ENCODE data around the gene RPEL1.
"Not testable (repeated sequence)": the region's sequence is repeated elsewhere in the genome, so short reads cannot be mapped to it uniquely, and the experiment has no call there.

RPEL1 gene

GRCh38 chr10:103206715-103207114, 39.0 kb upstream of the RPEL1 start:
- H3K4me3 ChIP-seq (ENCODE audit: insufficient read depth, low read depth, low read length, poor library complexity, severe bottlenecking); H3K36me3 ChIP-seq (ENCODE audit: control insufficient read depth, insufficient read depth, low read length); H3K9me3 ChIP-seq (ENCODE audit: control insufficient read depth, low read length); DNase-seq; H3K27me3 ChIP-seq (replicated peaks; ENCODE audit: control insufficient read depth, insufficient read depth, low read length, poor library complexity, severe bottlenecking); H3K27ac ChIP-seq (ENCODE audit: insufficient read depth, low read length, poor library complexity, severe bottlenecking); H3K4me1 ChIP-seq (ENCODE audit: control insufficient read depth, insufficient read depth, low read length, poor library complexity, severe bottlenecking): not testable (repeated sequence)

- DNase-seq: no peak
- H3K27me3 ChIP-seq (replicated peaks; ENCODE audit: control insufficient read depth, insufficient read depth, low read length, poor library complexity, severe bottlenecking): no peaks in the 10 kb centered on the region
- no peaks in the 10 kb centered on the region for H3K9me3 ChIP-seq (ENCODE audit: control insufficient read depth, low read length)
- no peaks in the 10 kb centered on the region for H3K36me3 ChIP-seq (ENCODE audit: control insufficient read depth, insufficient read depth, low read length)
- H3K4me1 ChIP-seq (ENCODE audit: control insufficient read depth, insufficient read depth, low read length, poor library complexity, severe bottlenecking): no peaks in the 10 kb centered on the region
- no peak overlapping the region for H3K4me3 ChIP-seq (ENCODE audit: insufficient read depth, low read depth, low read length, poor library complexity, severe bottlenecking)
- H3K27ac ChIP-seq (ENCODE audit: insufficient read depth, low read length, poor library complexity, severe bottlenecking): no peak overlapping the region
These were observed 38.5 kb upstream of the RPEL1 start for GRCh38 chr10:103207141-103207540.

GRCh38 chr10:103207643-103208042, 38.0 kb upstream of the RPEL1 start:
- not testable (repeated sequence) for H3K36me3 ChIP-seq (ENCODE audit: control insufficient read depth, insufficient read depth, low read length); H3K27me3 ChIP-seq (replicated peaks; ENCODE audit: control insufficient read depth, insufficient read depth, low read length, poor library complexity, severe bottlenecking); H3K9me3 ChIP-seq (ENCODE audit: control insufficient read depth, low read length); H3K27ac ChIP-seq (ENCODE audit: insufficient read depth, low read length, poor library complexity, severe bottlenecking); DNase-seq; H3K4me3 ChIP-seq (ENCODE audit: insufficient read depth, low read depth, low read length, poor library complexity, severe bottlenecking); H3K4me1 ChIP-seq (ENCODE audit: control insufficient read depth, insufficient read depth, low read length, poor library complexity, severe bottlenecking)

- H3K27ac ChIP-seq (ENCODE audit: insufficient read depth, low read length, poor library complexity, severe bottlenecking); H3K27me3 ChIP-seq (replicated peaks; ENCODE audit: control insufficient read depth, insufficient read depth, low read length, poor library complexity, severe bottlenecking); H3K36me3 ChIP-seq (ENCODE audit: control insufficient read depth, insufficient read depth, low read length); H3K4me1 ChIP-seq (ENCODE audit: control insufficient read depth, insufficient read depth, low read length, poor library complexity, severe bottlenecking); H3K4me3 ChIP-seq (ENCODE audit: insufficient read depth, low read depth, low read length, poor library complexity, severe bottlenecking); H3K9me3 ChIP-seq (ENCODE audit: control insufficient read depth, low read length); DNase-seq: not testable (repeated sequence)
These were observed 35.4 kb upstream of the RPEL1 start for GRCh38 chr10:103210262-103210661.

- no peaks in the 10 kb centered on the region for H3K4me1 ChIP-seq (ENCODE audit: control insufficient read depth, insufficient read depth, low read length, poor library complexity, severe bottlenecking)
- no peak overlapping the region for H3K4me3 ChIP-seq (ENCODE audit: insufficient read depth, low read depth, low read length, poor library complexity, severe bottlenecking)
- no peaks in the 10 kb centered on the region for H3K36me3 ChIP-seq (ENCODE audit: control insufficient read depth, insufficient read depth, low read length)
- H3K9me3 ChIP-seq (ENCODE audit: control insufficient read depth, low read length): no peaks in the 10 kb centered on the region
- H3K27me3 ChIP-seq (replicated peaks; ENCODE audit: control insufficient read depth, insufficient read depth, low read length, poor library complexity, severe bottlenecking): no peaks in the 10 kb centered on the region
- no peak overlapping the region for H3K27ac ChIP-seq (ENCODE audit: insufficient read depth, low read length, poor library complexity, severe bottlenecking)
- no peak for DNase-seq
These were observed 30.1 kb upstream of the RPEL1 start for GRCh38 chr10:103215601-103216000.

- H3K4me1 ChIP-seq (ENCODE audit: control insufficient read depth, insufficient read depth, low read length, poor library complexity, severe bottlenecking); H3K27me3 ChIP-seq (replicated peaks; ENCODE audit: control insufficient read depth, insufficient read depth, low read length, poor library complexity, severe bottlenecking); H3K4me3 ChIP-seq (ENCODE audit: insufficient read depth, low read depth, low read length, poor library complexity, severe bottlenecking); H3K36me3 ChIP-seq (ENCODE audit: control insufficient read depth, insufficient read depth, low read length); H3K9me3 ChIP-seq (ENCODE audit: control insufficient read depth, low read length); DNase-seq; H3K27ac ChIP-seq (ENCODE audit: insufficient read depth, low read length, poor library complexity, severe bottlenecking): not testable (repeated sequence)
These were observed 29.3 kb upstream of the RPEL1 start for GRCh38 chr10:103216362-103216761.

GRCh38 chr10:103224133-103224532, 21.6 kb upstream of the RPEL1 start:
- no peaks in the 10 kb centered on the region for H3K9me3 ChIP-seq (ENCODE audit: control insufficient read depth, low read length)
- DNase-seq: no peak

GRCh38 chr10:103224721-103225120, 21.0 kb upstream of the RPEL1 start:
- not testable (repeated sequence) for H3K4me1 ChIP-seq (ENCODE audit: control insufficient read depth, insufficient read depth, low read length, poor library complexity, severe bottlenecking); H3K36me3 ChIP-seq (ENCODE audit: control insufficient read depth, insufficient read depth, low read length); H3K27me3 ChIP-seq (replicated peaks; ENCODE audit: control insufficient read depth, insufficient read depth, low read length, poor library complexity, severe bottlenecking); DNase-seq; H3K4me3 ChIP-seq (ENCODE audit: insufficient read depth, low read depth, low read length, poor library complexity, severe bottlenecking); H3K9me3 ChIP-seq (ENCODE audit: control insufficient read depth, low read length); H3K27ac ChIP-seq (ENCODE audit: insufficient read depth, low read length, poor library complexity, severe bottlenecking)

More at GRCh38 chr10:103224133-103224532, 21.6 kb upstream of the RPEL1 start:
- Histone ChIP-seq H3K4me3 (ENCODE audit: insufficient read depth, low read depth, low read length, poor library complexity, severe bottlenecking) (no peak overlapping the region), H3K27ac (ENCODE audit: insufficient read depth, low read length, poor library complexity, severe bottlenecking) (no peak overlapping the region), H3K36me3 (ENCODE audit: control insufficient read depth, insufficient read depth, low read length) (no peaks in the 10 kb centered on the region), H3K27me3 (replicated peaks; ENCODE audit: control insufficient read depth, insufficient read depth, low read length, poor library complexity, severe bottlenecking) (no peaks in the 10 kb centered on the region), H3K4me1 (ENCODE audit: control insufficient read depth, insufficient read depth, low read length, poor library complexity, severe bottlenecking) (no peaks in the 10 kb centered on the region)

GRCh38 chr10:103225939-103226338, 19.7 kb upstream of the RPEL1 start:
- Histone ChIP-seq H3K27me3 (replicated peaks; ENCODE audit: control insufficient read depth, insufficient read depth, low read length, poor library complexity, severe bottlenecking) (no peaks in the 10 kb centered on the region), H3K27ac (ENCODE audit: insufficient read depth, low read length, poor library complexity, severe bottlenecking) (no peak overlapping the region), H3K36me3 (ENCODE audit: control insufficient read depth, insufficient read depth, low read length) (no peaks in the 10 kb centered on the region), H3K9me3 (ENCODE audit: control insufficient read depth, low read length) (no peaks in the 10 kb centered on the region), H3K4me3 (ENCODE audit: insufficient read depth, low read depth, low read length, poor library complexity, severe bottlenecking) (no peak overlapping the region), H3K4me1 (ENCODE audit: control insufficient read depth, insufficient read depth, low read length, poor library complexity, severe bottlenecking) (no peaks in the 10 kb centered on the region)
- DNase-seq: no peak

- Histone ChIP-seq H3K4me1 (ENCODE audit: control insufficient read depth, insufficient read depth, low read length, poor library complexity, severe bottlenecking) (no peaks in the 10 kb centered on the region), H3K9me3 (ENCODE audit: control insufficient read depth, low read length) (no peaks in the 10 kb centered on the region), H3K36me3 (ENCODE audit: control insufficient read depth, insufficient read depth, low read length) (no peaks in the 10 kb centered on the region), H3K4me3 (ENCODE audit: insufficient read depth, low read depth, low read length, poor library complexity, severe bottlenecking) (no peak overlapping the region), H3K27ac (ENCODE audit: insufficient read depth, low read length, poor library complexity, severe bottlenecking) (no peak overlapping the region), H3K27me3 (replicated peaks; ENCODE audit: control insufficient read depth, insufficient read depth, low read length, poor library complexity, severe bottlenecking) (no peaks in the 10 kb centered on the region)
- DNase-seq: no peak
These were observed 18.3 kb upstream of the RPEL1 start for GRCh38 chr10:103227416-103227815.

- H3K27me3 ChIP-seq (replicated peaks; ENCODE audit: control insufficient read depth, insufficient read depth, low read length, poor library complexity, severe bottlenecking): no peaks in the 10 kb centered on the region
- no peak for DNase-seq
- no peaks in the 10 kb centered on the region for H3K36me3 ChIP-seq (ENCODE audit: control insufficient read depth, insufficient read depth, low read length)
- H3K9me3 ChIP-seq (ENCODE audit: control insufficient read depth, low read length): no peaks in the 10 kb centered on the region
- H3K4me1 ChIP-seq (ENCODE audit: control insufficient read depth, insufficient read depth, low read length, poor library complexity, severe bottlenecking): no peaks in the 10 kb centered on the region
- H3K27ac ChIP-seq (ENCODE audit: insufficient read depth, low read length, poor library complexity, severe bottlenecking): no peak overlapping the region
- no peak overlapping the region for H3K4me3 ChIP-seq (ENCODE audit: insufficient read depth, low read depth, low read length, poor library complexity, severe bottlenecking)
These were observed 14.6 kb upstream of the RPEL1 start for GRCh38 chr10:103231047-103231551.
